ENCODE data around the gene CLCN2.

Gene CLCN2

DNA sequence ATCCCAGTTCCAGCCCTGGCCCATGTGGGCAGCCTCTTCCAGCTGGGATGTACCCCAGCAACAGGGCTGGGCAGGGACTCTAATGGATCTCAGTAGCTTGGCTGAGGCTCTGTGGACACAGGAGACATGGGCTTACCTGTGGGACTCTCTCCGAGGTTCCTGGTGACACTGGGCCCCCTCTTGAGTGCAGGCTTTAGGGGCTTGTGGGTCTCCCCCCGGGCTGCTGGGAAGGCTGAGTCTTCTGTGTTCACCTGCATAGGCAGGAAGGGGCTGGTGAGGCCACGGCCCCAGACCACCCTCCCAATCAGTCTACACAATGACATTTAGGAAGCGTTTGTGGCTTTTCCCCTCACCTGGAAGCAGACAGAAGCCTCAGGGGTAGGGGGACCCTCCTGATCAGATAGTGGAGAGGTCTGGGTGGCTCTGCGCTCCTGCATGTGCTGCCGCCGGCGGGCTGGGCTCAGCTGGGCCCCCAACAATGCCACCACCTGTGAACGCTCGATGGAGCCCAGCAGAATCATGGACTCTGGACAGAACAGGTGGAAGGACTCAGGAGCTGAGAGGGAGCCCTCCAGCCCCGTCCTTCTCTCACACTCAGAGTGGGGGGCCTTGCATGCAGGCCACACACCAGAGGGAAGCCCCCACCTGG lies 8.4 kb downstream of the CLCN2 start:
- Histone ChIP-seq H3F3A (ENCODE audit: insufficient read depth) (no peaks in the 10 kb centered on the region), H3K36me3 (ENCODE audit: low read length) (no peaks in the 10 kb centered on the region), H3K27ac (ENCODE audit: low read depth, low read length) (no peak overlapping the region), H3K9me2 (replicated peaks; ENCODE audit: insufficient read depth, low read length) (no peaks in the 10 kb centered on the region), H3K4me3 (ENCODE audit: insufficient read depth, low read length, poor library complexity, severe bottlenecking) (no peak overlapping the region), H2AFZ (ENCODE audit: low read depth, low read length, severe bottlenecking) (no peak overlapping the region), H3K79me2 (ENCODE audit: insufficient read depth, low read length) (no peaks in the 10 kb centered on the region), H3K4me2 (ENCODE audit: low read depth, low read length, poor library complexity, severe bottlenecking) (no peak overlapping the region), H3K9me3 (ENCODE audit: insufficient read depth, low read length) (no peaks in the 10 kb centered on the region), H4K20me1 (ENCODE audit: low read depth, low read length) (no peaks in the 10 kb centered on the region), H3K27me3 (ENCODE audit: low read length) (no peaks in the 10 kb centered on the region), H3K9ac (ENCODE audit: low read length) (no peak overlapping the region)
- no peak for TF ChIP-seq EZH2phosphoT487 (conservative IDR thresholded peaks at IDR 0.05; ENCODE audit: low read length)
- TF ChIP-seq, protein P1, sequence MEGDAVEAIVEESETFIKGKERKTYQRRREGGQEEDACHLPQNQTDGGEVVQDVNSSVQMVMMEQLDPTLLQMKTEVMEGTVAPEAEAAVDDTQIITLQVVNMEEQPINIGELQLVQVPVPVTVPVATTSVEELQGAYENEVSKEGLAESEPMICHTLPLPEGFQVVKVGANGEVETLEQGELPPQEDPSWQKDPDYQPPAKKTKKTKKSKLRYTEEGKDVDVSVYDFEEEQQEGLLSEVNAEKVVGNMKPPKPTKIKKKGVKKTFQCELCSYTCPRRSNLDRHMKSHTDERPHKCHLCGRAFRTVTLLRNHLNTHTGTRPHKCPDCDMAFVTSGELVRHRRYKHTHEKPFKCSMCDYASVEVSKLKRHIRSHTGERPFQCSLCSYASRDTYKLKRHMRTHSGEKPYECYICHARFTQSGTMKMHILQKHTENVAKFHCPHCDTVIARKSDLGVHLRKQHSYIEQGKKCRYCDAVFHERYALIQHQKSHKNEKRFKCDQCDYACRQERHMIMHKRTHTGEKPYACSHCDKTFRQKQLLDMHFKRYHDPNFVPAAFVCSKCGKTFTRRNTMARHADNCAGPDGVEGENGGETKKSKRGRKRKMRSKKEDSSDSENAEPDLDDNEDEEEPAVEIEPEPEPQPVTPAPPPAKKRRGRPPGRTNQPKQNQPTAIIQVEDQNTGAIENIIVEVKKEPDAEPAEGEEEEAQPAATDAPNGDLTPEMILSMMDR (IDR thresholded peaks at IDR 0.05; ENCODE audit: insufficient read depth, low read length, poor library complexity, severe bottlenecking): no peak

- no peak overlapping the region for H3K4me3 ChIP-seq (ENCODE audit: insufficient read depth, low read length, poor library complexity, severe bottlenecking)
- no peak overlapping the region for H3K9ac ChIP-seq (ENCODE audit: low read length)
- H3K79me2 ChIP-seq (ENCODE audit: insufficient read depth, low read length): no peaks in the 10 kb centered on the region
- H3F3A ChIP-seq (ENCODE audit: insufficient read depth): no peaks in the 10 kb centered on the region
- no peak overlapping the region for H3K4me2 ChIP-seq (ENCODE audit: low read depth, low read length, poor library complexity, severe bottlenecking)
- no peaks in the 10 kb centered on the region for H3K27me3 ChIP-seq (ENCODE audit: low read length)
- no peaks in the 10 kb centered on the region for H3K9me2 ChIP-seq (replicated peaks; ENCODE audit: insufficient read depth, low read length)
- H3K9me3 ChIP-seq (ENCODE audit: insufficient read depth, low read length): no peaks in the 10 kb centered on the region
- H3K27ac ChIP-seq (ENCODE audit: low read depth, low read length): no peak overlapping the region
- H2AFZ ChIP-seq (ENCODE audit: low read depth, low read length, severe bottlenecking): no peak overlapping the region
- H3K36me3 ChIP-seq (ENCODE audit: low read length): no peaks in the 10 kb centered on the region
- no peaks in the 10 kb centered on the region for H4K20me1 ChIP-seq (ENCODE audit: low read depth, low read length)
- no peak for TF ChIP-seq EZH2phosphoT487 (conservative IDR thresholded peaks at IDR 0.05; ENCODE audit: low read length)
- TF ChIP-seq, protein P1 (IDR thresholded peaks at IDR 0.05; ENCODE audit: insufficient read depth, low read length, poor library complexity, severe bottlenecking): no peak
Observed at GRCh38 chr3:184352149-184352785, 9.1 kb downstream of the CLCN2 start.

DNA sequence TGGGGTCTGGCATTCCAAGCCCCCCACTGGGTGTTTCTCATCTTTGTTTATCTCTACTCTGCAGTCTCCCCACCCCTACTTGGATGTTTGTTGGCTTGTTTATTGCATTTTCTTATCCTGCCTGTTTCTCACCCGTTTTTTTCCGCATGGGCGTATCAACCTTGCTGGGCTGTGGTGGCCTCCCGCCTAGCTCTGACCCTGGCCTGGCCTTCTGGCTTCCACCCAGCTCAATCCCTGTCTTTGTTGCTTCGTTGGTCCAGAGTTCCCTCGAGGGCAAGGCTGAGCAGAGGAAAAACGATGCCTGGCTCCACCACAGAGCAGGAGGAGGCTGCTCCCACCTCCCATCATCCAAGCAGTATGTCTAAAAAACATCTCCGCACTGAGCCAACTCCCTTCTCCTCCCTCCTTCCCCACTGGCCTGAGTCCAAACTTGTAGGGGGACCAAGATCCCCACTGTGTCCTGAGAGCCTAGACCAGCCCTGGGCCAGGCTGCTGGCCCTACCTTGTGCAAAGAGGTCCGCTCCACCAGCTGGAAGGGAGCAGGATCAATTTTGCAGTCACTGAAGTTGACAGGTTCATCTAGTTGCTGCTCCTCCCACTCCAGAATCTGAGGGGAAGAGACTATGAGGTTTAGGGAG lies 9.8 kb downstream of the CLCN2 start:
- Histone ChIP-seq H3K27ac (ENCODE audit: low read depth, low read length) (no peak overlapping the region), H3K79me2 (ENCODE audit: insufficient read depth, low read length) (no peaks in the 10 kb centered on the region), H3F3A (ENCODE audit: insufficient read depth) (no peaks in the 10 kb centered on the region)

More for the DNA sequence above, 9.8 kb downstream of the CLCN2 start:
- Histone ChIP-seq H2AFZ (ENCODE audit: low read depth, low read length, severe bottlenecking) (no peak overlapping the region), H3K27me3 (ENCODE audit: low read length) (no peaks in the 10 kb centered on the region), H3K4me3 (ENCODE audit: insufficient read depth, low read length, poor library complexity, severe bottlenecking) (no peak overlapping the region), H3K9ac (ENCODE audit: low read length) (no peak overlapping the region), H3K36me3 (ENCODE audit: low read length) (no peaks in the 10 kb centered on the region), H3K9me3 (ENCODE audit: insufficient read depth, low read length) (no peaks in the 10 kb centered on the region), H3K9me2 (replicated peaks; ENCODE audit: insufficient read depth, low read length) (no peaks in the 10 kb centered on the region), H3K4me2 (ENCODE audit: low read depth, low read length, poor library complexity, severe bottlenecking) (no peak overlapping the region), H4K20me1 (ENCODE audit: low read depth, low read length) (no peaks in the 10 kb centered on the region)
- TF ChIP-seq, protein P1 (IDR thresholded peaks at IDR 0.05; ENCODE audit: insufficient read depth, low read length, poor library complexity, severe bottlenecking): no peak
- no peak for TF ChIP-seq EZH2phosphoT487 (conservative IDR thresholded peaks at IDR 0.05; ENCODE audit: low read length)

All from SU-DHL-6 (cell line).